ENCODE measurements around the gene GPR137B. TPM values are rescaled to one million over a fixed set of nuclear protein-coding genes. Genes with fewer than 3 reads are reported as not detected.

Gene GPR137B, protein sequence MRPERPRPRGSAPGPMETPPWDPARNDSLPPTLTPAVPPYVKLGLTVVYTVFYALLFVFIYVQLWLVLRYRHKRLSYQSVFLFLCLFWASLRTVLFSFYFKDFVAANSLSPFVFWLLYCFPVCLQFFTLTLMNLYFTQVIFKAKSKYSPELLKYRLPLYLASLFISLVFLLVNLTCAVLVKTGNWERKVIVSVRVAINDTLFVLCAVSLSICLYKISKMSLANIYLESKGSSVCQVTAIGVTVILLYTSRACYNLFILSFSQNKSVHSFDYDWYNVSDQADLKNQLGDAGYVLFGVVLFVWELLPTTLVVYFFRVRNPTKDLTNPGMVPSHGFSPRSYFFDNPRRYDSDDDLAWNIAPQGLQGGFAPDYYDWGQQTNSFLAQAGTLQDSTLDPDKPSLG
- total RNA-seq, result 5.5 and 12.5 TPM in 2 replicates

DNA sequence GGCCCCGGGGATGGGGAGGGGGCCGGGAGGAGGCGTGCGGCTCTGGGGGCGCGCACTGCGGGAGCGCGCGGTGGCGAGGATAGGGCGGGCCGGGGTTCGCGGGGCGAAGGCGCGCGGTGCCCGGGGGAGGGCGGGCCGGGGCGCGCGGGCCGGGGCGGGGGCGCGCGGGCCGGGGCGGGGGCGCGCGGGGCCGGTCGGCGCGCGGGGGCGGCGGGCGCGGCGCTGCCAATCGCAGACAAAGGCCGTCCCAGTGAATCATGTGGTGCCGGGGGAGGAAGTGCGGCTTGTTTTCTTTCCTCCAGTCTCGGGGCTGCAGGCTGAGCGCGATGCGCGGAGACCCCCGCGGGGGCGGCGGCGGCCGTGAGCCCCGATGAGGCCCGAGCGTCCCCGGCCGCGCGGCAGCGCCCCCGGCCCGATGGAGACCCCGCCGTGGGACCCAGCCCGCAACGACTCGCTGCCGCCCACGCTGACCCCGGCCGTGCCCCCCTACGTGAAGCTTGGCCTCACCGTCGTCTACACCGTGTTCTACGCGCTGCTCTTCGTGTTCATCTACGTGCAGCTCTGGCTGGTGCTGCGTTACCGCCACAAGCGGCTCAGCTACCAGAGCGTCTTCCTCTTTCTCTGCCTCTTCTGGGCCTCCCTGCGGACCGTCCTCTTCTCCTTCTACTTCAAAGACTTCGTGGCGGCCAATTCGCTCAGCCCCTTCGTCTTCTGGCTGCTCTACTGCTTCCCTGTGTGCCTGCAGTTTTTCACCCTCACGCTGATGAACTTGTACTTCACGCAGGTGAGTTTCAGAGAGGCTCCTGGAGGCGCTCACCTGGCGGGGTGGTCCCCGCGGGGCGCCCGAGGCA is at the start of gene GPR137B:
TSS of gene GPR137B (plus strand) at position 287 of the 851 bp plus-strand sequence. CDS start at position 371, 84 bp downstream.

Other genes with a start within 250 kb of the GPR137B start
- 3.1 and 8.7 TPM in 2 replicates for gene NID1, start 77.4 kb upstream of the GPR137B start, total RNA-seq
- gene ERO1B, start 139.4 kb downstream of the GPR137B start, total RNA-seq, result 3.1 and 3.4 TPM in 2 replicates

All from placental epithelial cell (primary cell).